T-helper 2 cell (primary cell): Measurements from ENCODE around the gene JPT1.
"Not testable (repeated sequence)": the region's sequence is repeated elsewhere in the genome, so short reads cannot be mapped to it uniquely, and the experiment has no call there.

Experiments used
- DNase-seq, 5 experiments: peaks; one replicate each; pipeline versions ENCODE4 v3.0.0 to v3.0.0-alpha.2; 2012 to 2022

JPT1 gene

GRCh38 chr17:75129576-75129975 is 24.7 kb downstream of the JPT1 start:
- DNase-seq = no peak

DNA sequence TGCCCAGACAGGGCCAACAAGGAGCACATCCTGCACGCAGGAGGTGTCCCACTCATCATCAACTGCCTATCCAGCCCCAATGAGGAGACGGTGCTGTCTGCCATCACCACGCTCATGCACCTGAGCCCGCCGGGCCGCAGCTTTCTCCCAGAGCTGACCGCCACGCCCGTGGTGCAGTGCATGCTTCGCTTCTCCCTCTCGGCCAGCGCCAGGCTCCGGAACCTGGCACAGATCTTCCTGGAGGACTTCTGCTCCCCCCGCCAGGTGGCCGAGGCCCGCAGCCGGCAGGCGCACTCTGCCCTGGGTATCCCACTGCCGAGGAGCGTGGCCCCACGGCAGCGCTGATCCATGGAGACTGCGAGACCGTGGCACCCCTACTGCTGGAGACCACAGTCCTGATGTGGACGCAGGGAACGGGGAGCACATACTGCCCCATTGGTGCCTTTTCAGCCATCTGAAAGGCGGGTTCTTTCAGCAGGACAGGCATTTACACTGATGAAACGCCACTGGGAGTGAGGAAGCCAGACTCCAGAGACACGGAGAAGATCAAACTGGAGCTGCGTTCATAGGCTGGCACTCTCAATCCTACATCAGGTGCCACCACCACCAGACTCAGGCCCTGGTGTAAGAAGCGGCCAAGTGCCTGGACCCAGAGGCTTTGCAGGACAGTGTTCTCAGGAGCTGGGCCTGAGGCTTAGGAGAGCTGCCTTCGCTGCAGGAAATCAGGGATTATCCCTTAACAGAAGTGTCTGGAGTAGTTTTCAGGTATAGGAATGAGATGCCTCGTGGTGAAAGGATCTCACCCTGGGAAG is 25.4 kb downstream of the JPT1 start:
- DNase-seq = no peak

DNA sequence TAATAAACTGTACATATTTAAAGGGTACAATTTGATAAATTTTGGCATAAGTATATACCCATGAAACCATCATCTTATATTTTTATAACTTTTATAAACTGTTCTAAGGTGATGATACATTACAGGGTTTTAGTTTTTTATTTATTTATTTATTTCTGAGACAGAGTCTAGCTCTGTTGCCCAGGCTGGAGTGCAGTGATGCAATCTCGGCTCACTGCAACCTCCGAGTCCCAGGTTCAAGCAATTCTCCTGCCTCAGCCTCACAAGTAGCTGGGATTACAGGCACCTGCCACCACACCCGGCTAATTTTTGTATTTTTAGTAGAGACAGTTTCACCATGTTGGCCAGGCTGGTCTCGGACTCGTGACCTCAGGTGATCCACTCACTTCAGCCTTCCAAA is 26.4 kb downstream of the JPT1 start:
- DNase-seq = not testable (repeated sequence)

GRCh38 chr17:75126954-75127353 is 27.4 kb downstream of the JPT1 start:
- DNase-seq = no peak

DNA sequence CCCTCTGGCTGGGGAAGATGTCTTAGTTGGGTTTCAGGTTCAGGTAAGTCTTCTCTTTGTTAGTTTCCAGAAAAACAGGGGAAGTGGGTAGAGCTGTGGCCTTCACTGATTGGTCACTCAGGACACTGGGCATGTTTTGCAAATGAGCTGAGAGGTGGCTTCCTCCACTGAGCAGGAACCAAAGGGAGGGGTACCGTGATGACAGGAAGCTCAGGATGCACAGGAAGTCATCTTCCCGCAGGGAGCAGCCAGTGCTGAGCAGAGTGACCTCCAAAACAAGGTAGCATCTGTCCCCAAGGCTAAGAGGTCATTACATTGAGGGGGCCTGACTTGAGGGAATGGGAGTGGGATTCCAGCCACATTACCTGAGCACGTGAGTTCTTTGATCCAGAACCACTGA is 28.3 kb downstream of the JPT1 start:
- peak in 1 of 5 experiments; percentile 37 for DNase-seq

DNA sequence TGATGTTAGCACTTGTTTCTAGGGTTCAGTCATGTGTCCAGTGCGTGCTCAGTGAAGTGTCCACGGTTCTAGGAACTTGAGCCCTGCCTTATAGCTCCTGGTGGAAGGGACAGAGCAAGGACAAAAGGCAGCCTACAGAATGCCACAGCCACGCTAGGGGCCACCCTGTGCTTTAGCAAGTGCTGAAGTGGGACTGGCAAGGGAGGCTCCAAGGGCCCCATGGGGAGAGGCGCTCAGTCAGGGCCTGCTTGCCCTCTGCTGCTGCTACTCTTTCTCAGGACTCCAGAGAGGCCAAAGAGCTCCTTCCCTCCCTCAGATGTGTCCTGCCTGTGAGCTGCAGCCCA is 29.5 kb downstream of the JPT1 start:
- DNase-seq = no peak

- DNase-seq = peak in 2 of 5 experiments; percentile 42 to 72
Measured at GRCh38 chr17:75124041-75124818, 30.1 kb downstream of the JPT1 start.

GRCh38 chr17:75118307-75118706 is 36.0 kb downstream of the JPT1 start:
- no peak for DNase-seq

DNA sequence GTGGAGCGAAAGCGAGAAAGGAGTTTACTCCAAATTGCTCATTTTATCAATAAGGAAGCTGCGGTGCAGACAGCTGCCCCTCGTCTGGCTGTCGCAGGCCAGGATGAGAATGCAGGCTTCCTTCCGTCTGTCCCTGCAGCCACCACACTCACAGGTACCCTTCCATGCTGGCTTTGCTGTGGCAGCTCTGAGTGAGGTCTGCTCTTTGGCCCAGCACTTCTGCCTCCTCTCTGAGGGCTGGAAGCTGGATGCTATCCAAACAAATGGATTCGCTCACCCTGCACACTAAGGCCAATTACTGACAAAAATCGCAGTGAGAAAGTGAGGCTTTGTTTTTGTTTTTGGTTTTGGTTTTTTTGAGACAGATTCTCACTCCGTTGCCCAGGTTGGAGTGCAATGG is 37.6 kb downstream of the JPT1 start:
- DNase-seq = no peak

GRCh38 chr17:75115555-75115954 is 38.8 kb downstream of the JPT1 start:
- no peak for DNase-seq

DNA sequence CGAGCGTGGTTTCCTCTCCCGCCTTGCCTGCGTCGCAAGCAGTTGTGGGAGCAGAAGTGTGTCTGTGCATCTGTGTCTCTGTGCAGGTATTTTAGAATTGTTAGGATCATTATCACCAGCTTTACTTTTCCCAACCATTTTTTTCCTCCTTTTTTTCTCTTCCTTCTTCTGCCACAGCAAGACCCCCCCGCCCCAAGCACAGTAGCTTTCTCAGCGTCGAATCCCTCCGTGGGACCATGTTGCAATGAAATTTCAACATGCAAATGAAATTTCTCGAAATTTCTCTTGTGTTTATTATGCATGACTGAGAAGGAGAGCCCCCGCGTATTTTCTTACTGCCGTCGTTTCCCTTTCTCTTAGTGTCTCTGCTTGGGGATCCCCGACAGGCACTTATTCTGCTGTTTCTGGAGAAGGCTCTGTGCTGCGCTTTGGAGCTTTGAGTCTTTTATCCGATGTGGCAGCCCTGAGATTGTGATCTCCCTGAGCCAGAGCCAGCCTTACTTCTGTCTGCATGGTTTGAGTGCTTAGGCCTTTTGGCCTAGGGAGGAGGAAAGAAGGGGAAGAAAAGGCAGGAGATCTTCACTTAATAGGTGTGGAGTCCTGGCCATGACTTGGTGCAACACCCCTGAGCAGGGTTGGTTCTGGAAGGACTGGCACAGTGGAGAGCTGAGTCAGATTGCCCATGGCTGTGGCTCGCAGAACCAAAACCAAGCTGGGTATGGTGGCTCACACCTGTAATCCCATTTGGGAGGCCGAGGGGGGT is 39.6 kb downstream of the JPT1 start:
- no peak for DNase-seq

- peak; percentile 60 to 90 (median 83) for DNase-seq
Measured at GRCh38 chr17:75113798-75114551, 40.3 kb downstream of the JPT1 start.

DNA sequence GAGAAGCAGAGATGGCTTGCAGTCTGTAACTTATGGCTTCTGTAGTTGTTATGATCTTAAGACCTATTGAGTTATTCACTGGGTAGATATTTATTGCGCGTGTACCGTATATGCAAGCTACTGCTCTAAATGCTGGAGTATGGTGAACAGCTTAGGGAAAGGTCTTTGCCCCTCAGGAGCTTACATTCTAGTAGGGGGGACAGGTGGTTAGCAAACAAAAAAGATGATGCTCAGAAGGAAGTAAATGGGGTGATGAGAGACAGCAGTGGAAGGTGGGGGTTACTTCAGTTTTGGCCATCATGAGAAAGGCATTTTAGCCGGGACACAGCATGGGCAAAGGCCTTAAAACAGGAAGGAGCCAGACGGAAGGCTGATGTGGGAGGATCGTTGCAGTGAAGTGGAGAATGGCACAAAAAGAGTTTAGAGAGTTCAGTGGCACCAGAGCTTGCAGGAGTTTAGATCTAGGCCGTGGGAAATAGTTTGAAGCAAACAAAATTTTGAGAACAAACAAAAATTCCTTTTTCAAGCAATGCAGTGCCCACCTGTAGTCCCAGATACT is 42.5 kb downstream of the JPT1 start:
- DNase-seq = no peak

DNA sequence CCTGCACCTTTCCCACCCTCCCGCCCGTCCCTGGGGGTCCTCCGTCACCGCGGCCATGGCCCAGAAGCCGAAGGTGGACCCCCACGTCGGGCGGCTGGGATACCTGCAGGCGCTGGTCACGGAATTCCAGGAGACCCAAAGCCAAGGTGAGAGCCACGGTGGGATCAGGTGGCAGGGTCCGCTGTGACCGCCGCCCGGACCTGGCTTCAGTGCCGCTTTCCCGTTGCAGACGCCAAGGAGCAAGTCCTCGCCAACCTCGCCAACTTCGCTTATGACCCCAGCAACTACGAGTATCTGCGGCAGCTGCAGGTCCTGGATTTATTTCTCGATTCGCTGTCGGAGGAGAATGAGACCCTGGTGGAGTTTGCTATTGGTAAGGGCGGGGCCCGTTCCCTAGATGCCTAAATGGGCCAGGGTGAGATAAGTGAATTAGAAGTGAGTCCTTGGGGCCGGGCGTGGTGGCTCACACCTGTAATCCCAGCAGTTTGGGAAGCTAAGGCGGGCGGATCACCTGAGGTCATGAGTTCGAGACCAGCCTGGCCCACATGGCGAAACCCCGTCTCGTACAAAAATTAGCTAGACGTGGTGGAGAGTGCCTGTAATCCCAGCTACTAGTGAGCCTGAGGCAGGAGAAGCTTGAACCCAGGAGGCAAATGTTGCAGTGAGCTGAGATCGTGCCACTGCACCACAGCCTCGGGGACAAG is 43.9 kb downstream of the JPT1 start:
- DNase-seq = peak in 1 of 5 experiments; percentile 41

DNA sequence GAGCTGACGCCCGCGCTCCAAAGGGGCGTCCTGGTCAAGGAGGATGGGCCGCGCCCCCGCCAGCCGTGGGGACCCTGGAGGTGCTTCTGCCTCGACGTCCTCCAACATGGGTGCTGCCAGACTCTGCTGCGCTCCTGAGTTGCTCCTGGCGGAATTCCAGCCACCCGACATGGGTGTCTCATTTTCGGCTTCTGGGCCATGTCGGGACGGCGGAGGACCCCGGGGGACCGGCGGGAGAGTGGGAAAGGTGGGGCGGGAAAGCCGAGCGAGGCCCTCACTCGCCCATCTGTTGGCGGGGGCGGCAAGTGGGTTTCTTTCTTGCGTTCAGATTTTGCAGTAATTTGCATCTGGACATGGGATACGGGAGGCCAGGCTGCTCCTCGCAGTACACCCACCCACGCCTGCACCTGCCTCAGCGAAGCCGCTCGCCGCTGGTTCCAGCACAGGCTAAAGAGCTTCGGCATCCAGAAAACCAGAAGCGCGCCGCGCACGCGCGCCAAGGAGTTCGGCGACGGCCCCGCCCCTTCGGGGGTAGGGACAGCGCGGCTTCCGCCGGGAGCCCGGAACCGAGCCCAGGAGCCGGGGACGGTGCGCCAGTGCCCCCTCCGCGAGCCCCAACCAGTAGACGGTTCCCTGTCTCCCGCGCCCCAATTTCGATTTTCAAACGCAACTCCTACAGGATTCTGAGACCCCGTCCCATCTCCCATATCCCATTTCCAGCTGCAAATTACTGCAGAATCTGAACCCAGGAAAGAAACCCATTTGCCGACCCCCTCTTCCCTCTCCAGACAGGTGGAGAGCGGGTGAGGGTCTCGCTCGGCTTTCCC is 44.7 kb downstream of the JPT1 start, which contains the start of gene ARMC7:
Gene ARMC7, plus strand, starts transcription at position 563 of the 827 bp plus-strand sequence. CDS start 320 bp downstream, outside the sequence.
- DNase-seq = peak; percentile 83 to 89 (median 87)

DNA sequence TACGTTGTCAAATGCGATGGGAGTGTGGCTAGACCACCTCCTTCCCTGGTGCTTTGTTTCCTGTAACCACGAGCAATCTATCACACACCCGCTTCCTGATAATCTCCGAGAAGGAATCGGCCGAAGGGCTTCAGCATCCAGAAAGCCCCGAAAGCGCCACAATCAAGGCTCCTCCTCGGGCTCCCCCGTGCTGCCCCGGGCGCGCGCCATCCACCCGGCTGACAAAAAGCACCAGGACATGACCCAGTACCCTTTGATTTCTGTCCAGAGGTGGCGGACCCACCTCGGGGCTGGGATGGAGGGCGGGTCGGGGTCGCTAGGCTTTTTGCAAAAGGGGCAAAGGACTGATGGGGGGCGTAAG is 45.3 kb downstream of the JPT1 start:
- no peak for DNase-seq

GRCh38 chr17:75108193-75108592 is 46.1 kb downstream of the JPT1 start:
- DNase-seq = no peak

DNA sequence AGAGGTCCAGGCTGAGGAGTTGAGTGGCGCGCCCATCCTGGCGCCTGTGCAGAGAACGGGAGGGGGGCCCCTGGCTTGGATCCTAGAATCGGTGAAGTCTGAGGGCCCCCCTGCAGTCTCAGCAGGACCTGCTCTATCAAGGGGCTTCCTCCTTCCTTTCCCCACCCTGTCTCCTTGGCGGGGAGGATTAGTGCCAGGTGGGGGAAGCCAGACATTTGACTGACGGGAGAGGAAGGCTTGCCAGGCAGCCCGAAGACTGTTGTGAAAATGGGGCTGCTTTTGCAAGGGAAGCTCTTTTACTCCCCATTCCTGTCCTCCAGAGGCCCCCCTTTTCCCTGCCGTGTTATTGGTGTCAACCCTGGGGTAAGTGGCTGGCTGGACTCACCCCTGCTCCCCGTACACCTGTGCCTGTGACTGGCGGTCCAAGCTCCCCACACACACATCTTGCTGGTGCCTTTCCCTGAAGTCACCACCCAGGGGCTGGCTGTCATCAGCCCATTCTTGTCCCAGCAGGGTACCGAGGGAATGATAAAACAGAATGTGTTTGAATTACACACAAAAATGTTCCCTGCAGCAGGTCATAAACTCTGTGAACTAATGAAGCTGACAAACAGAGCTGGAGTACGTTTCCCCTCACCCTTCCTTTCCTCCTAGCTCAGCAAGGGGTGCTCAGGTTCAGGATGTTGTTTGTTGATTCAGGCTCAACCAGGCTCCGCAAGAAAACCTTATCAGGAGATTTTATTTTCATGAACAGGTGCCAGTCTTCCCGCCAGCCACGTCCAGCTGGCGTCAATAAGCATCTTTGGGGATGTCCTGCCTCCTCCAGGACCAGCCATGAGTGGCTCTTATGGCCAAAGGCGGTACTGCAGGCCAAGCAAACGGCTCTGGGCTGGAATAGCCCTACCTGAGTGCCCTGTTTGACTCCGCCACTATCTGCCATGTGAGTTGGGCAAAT is 48.9 kb downstream of the JPT1 start:
- DNase-seq = peak in 1 of 5 experiments; percentile 32
